Measurements from ENCODE around the gene AQP12B.

GRCh38 chr2:240712121-240712520, 29.4 kb upstream of the AQP12B start:
- TF ChIP-seq POLR2AphosphoS5 (IDR thresholded peaks at IDR 0.05; ENCODE audit: low read depth, low read length): no peak
- TF ChIP-seq TAF1 (IDR thresholded peaks at IDR 0.05; ENCODE audit: borderline replicate concordance, low read depth, low read length): no peak
